Gastroesophageal sphincter (tissue), 3 donors: Measurements from ENCODE around the gene NLGN1.

Source experiments
- CTCF ChIP-seq, 4 experiments: fragments of 200-600 bp in 2 of 4; fragments of 450-650 bp in 2 of 4; sonication (generic) in 1 of 4; IDR thresholded peaks; one replicate each; pipeline ENCODE4 v1.5.1; 2017 to 2019; ENCODE audit warnings: antibody characterized with exemption in 4 of 4, mild to moderate bottlenecking in 2 of 4, moderate library complexity in 2 of 4
- EP300 ChIP-seq: sonication (generic); formaldehyde crosslinking; IDR thresholded peaks from one replicate; pipeline ENCODE4 v1.6.1; 2017; ENCODE audit warnings: antibody characterized with exemption, mild to moderate bottlenecking
- POLR2A ChIP-seq, 2 donors: fragments of 450-650 bp; IDR thresholded peaks; one replicate each; pipeline ENCODE4 v1.6.1; 2017; ENCODE audit warnings: antibody characterized with exemption in 2 of 2, mild to moderate bottlenecking in 2 of 2, moderate library complexity in 1 of 2
- POLR2AphosphoS5 ChIP-seq: sonication (generic); formaldehyde crosslinking; IDR thresholded peaks from one replicate; pipeline ENCODE4 v1.6.1; 2017; ENCODE audit warnings: antibody characterized with exemption

- TF ChIP-seq CTCF (IDR thresholded peaks at IDR 0.05), result no peak
- TF ChIP-seq POLR2AphosphoS5, result no peak
- no peak for TF ChIP-seq POLR2A (IDR thresholded peaks at IDR 0.05)
- no peak for TF ChIP-seq EP300
Observed at GRCh38 chr3:174061731-174062130, 664.2 kb downstream of the NLGN1 start.
